RWPE1 (cell line): ENCODE data around the gene MAPK1IP1L.

Experiments
- CTCF ChIA-PET: fragments of 350-600 bp; sonication (Branson Sonifier 250); formaldehyde crosslinking; extraction: SDS; loops from one replicate; lab custom pipeline; 2021; lab: Yijun Ruan, JAX
- POLR2A ChIA-PET: fragments of 400-600 bp; formaldehyde crosslinking; extraction: SDS; loops from one replicate; lab custom pipeline; 2020; ENCODE audit warnings: antibody characterized with exemption; ENCODE audit not compliant: low non-redundant PET; lab: Yijun Ruan, JAX
- DNase-seq: peaks from one replicate; pipeline ENCODE4 v3.0.0; 2012; ENCODE audit warnings: low spot score
- H3K27ac ChIP-seq: fragments of 450-650 bp; 2 replicates; pipeline ENCODE4 v1.5.1; 2017
- CTCF ChIP-seq: fragments of 450-650 bp; conservative IDR thresholded peaks from 2 replicates; pipeline ENCODE4 v1.5.1; 2017; ENCODE audit warnings: low read depth, mild to moderate bottlenecking

Gene MAPK1IP1L

GRCh38 chr14:55114720-55115119 lies 63.3 kb downstream of the MAPK1IP1L start:
- no peak for DNase-seq
- POLR2A ChIA-PET: no interaction called here
- TF ChIP-seq CTCF: no peak
- CTCF ChIA-PET: no interaction called here
- no peak overlapping the region for H3K27ac ChIP-seq

GRCh38 chr14:55115460-55115859 lies 64.0 kb downstream of the MAPK1IP1L start:
- no peak for DNase-seq
- POLR2A ChIA-PET: no interaction called here
- no peak overlapping the region for H3K27ac ChIP-seq
- TF ChIP-seq CTCF: no peak
- CTCF ChIA-PET: no interaction called here

- no peak overlapping the region for H3K27ac ChIP-seq
- CTCF ChIA-PET: no interaction called here
- POLR2A ChIA-PET: no interaction called here
- TF ChIP-seq CTCF: no peak
- DNase-seq: no peak
These were observed 64.4 kb downstream of the MAPK1IP1L start for GRCh38 chr14:55115861-55116245.

GRCh38 chr14:55116246-55117030 lies 65.0 kb downstream of the MAPK1IP1L start:
- no peak for TF ChIP-seq CTCF
- peak overlapping the region; percentile 73; the same call in 1 of the 2 replicates for H3K27ac ChIP-seq
- POLR2A ChIA-PET: no interaction called here
- CTCF ChIA-PET: no interaction called here
- DNase-seq: no peak

- TF ChIP-seq CTCF: no peak
- ChIA-PET POLR2A (interaction anchor here (1.1 kb wide), 1 partner anchor 14 kb away, joined by 3 read pairs; no protein-coding TSS in a partner anchor), CTCF (interaction anchor here (1.1 to 1.2 kb wide), 2 partner anchors 28 to 30 kb away, joined by 3 to 5 read pairs; no protein-coding TSS in a partner anchor)
- DNase-seq: no peak
- H3K27ac ChIP-seq: peak overlapping the region; percentile 73
These were observed 66.5 kb downstream of the MAPK1IP1L start for GRCh38 chr14:55117803-55118441.

- TF ChIP-seq CTCF: no peak
- no peak overlapping the region for H3K27ac ChIP-seq
- CTCF ChIA-PET: interaction anchor here (1.1 to 1.2 kb wide), 2 partner anchors 17 to 29 kb away, joined by 3 to 7 read pairs; no protein-coding TSS in a partner anchor
- DNase-seq: no peak
- POLR2A ChIA-PET: interaction anchor here (0.7 kb wide), 1 partner anchor 15 kb away, joined by 3 read pairs; no protein-coding TSS in a partner anchor
These were observed 67.3 kb downstream of the MAPK1IP1L start for GRCh38 chr14:55118761-55119160.
